Measurements from ENCODE around the gene DOK6. TPM values are rescaled to one million over a fixed set of nuclear protein-coding genes. Genes with fewer than 3 reads are reported as not detected.

The DOK6 gene
- total and polyA plus RNA-seq, 2 of the 13 experiments (the other 11 are each of a cell fraction or from before 2014, with no cell fraction given), result 17.0 to 17.2 TPM

DNA sequence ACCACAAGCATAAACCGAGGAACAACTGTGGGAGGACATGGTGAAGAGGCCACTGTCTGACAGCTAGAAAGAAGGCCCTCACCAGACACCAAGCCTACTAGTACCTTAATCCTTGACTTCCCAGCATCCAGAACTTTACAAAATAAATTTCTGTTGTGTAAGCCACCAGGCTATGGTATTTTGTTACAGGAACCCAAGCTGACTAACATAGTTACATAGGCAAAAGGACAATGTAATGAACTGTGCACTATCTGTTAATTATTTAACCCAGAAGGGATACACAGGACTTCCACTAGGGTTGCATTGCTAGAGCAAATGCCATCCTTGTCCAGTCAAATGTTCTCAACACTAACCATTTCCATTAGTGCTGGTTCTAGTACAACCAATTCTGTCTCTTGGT, 47.7 kb upstream of the DOK6 start (continued):
- TF ChIP-seq, protein P1, sequence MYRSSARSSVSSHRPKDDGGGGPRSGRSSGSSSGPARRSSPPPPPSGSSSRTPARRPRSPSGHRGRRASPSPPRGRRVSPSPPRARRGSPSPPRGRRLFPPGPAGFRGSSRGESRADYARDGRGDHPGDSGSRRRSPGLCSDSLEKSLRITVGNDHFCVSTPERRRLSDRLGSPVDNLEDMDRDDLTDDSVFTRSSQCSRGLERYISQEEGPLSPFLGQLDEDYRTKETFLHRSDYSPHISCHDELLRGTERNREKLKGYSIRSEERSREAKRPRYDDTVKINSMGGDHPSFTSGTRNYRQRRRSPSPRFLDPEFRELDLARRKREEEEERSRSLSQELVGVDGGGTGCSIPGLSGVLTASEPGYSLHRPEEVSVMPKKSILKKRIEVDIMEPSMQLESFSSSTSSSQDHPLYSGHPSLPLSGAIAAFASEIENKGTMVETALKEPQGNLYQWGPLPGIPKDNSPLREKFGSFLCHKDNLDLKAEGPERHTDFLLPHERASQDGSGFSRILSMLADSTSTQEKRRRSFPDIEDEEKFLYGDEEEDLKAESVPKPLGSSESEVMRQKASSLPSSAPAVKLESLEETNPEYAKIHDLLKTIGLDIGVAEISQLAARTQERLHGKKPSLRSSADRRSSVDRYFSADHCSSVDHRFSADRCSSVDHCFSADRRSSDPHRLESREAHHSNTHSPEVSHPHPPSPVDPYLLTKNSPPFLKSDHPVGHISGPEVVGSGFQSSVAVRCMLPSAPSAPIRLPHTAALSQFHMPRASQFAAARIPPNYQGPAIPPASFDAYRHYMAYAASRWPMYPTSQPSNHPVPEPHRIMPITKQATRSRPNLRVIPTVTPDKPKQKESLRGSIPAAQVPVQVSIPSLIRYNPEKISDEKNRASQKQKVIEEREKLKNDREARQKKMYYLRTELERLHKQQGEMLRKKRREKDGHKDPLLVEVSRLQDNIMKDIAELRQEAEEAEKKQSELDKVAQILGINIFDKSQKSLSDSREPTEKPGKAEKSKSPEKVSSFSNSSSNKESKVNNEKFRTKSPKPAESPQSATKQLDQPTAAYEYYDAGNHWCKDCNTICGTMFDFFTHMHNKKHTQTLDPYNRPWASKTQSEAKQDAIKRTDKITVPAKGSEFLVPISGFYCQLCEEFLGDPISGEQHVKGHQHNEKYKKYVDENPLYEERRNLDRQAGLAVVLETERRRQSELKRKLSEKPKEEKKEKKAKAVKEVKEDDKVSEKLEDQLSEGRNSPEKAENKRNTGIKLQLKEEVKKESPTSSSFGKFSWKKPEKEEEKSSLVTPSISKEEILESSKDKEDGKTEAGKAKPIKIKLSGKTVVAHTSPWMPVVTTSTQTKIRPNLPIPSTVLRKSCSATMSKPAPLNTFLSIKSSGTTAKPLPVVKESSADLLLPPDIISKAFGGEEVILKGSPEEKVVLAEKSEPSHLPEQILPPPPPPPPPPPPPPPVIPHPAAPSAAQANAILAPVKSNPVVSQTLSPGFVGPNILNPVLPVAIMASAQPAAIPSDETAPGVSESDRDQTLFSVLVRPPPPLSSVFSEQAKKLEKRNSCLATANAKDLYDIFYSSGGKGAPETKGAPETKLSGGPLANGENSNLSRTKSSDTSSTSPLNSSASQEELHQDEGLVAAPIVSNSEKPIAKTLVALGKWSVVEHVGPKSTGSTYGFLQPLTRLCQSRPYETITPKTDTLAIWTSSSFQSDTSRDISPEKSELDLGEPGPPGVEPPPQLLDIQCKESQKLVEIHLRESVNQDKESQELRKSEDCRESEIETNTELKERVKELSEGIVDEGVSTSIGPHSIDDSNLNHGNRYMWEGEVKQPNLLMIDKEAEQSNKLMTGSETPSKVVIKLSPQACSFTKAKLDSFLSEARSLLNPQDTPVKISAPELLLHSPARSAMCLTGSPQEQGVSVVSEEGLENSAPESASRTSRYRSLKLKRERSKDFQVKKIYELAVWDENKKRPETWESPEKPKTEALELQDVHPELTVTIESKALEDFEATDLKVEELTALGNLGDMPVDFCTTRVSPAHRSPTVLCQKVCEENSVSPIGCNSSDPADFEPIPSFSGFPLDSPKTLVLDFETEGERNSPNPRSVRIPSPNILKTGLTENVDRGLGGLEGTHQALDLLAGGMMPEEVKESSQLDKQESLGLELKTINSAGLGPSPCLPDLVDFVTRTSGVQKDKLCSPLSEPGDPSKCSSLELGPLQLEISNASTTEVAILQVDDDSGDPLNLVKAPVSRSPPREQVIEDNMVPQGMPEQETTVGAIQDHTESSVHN (CRISPR knock-in tag; IDR thresholded peaks at IDR 0.05), result no peak
- peak; percentile 63 for TF ChIP-seq SAP130 (CRISPR knock-in tag; IDR thresholded peaks at IDR 0.05; ENCODE audit: low read depth)
- no peak for TF ChIP-seq TBP (CRISPR knock-in tag; IDR thresholded peaks at IDR 0.05)
- TF ChIP-seq CBX5 (CRISPR knock-in tag; IDR thresholded peaks at IDR 0.05; ENCODE audit: borderline replicate concordance), result no peak
- no peak for TF ChIP-seq ZNF44 (CRISPR knock-in tag; IDR thresholded peaks at IDR 0.05)
- TF ChIP-seq ZNF331 (CRISPR knock-in tag; IDR thresholded peaks at IDR 0.05), result peak; percentile 40; the same call in 1 of the 2 replicates
- TF ChIP-seq KLF6 (CRISPR knock-in tag; IDR thresholded peaks at IDR 0.05), result 0 out of 2 replicates have a peak, but pooled peaks have one; percentile 34
- no peak for TF ChIP-seq ARNT (IDR thresholded peaks at IDR 0.05)
- TF ChIP-seq NR1H2 (CRISPR knock-in tag; IDR thresholded peaks at IDR 0.05; ENCODE audit: borderline replicate concordance, low read depth), result no peak
- no peak for TF ChIP-seq AKAP8 (CRISPR knock-in tag; IDR thresholded peaks at IDR 0.05)
- TF ChIP-seq, protein P2, sequence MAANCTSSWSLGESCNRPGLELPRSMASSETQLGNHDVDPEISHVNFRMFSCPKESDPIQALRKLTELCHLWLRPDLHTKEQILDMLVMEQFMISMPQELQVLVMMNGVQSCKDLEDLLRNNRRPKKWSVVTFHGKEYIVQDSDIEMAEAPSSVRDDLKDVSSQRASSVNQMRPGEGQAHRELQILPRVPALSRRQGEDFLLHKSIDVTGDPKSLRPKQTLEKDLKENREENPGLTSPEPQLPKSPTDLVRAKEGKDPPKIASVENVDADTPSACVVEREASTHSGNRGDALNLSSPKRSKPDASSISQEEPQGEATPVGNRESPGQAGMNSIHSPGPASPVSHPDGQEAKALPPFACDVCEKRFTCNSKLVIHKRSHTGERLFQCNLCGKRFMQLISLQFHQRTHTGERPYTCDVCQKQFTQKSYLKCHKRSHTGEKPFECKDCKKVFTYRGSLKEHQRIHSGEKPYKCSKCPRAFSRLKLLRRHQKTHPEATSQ (CRISPR knock-in tag; IDR thresholded peaks at IDR 0.05; ENCODE audit: borderline replicate concordance), result no peak
- peak; percentile 90; the same call in 1 of the 2 replicates for TF ChIP-seq EHMT2 (IDR thresholded peaks at IDR 0.05; ENCODE audit: borderline replicate concordance, low read depth, low read length)
- TF ChIP-seq, protein P3, sequence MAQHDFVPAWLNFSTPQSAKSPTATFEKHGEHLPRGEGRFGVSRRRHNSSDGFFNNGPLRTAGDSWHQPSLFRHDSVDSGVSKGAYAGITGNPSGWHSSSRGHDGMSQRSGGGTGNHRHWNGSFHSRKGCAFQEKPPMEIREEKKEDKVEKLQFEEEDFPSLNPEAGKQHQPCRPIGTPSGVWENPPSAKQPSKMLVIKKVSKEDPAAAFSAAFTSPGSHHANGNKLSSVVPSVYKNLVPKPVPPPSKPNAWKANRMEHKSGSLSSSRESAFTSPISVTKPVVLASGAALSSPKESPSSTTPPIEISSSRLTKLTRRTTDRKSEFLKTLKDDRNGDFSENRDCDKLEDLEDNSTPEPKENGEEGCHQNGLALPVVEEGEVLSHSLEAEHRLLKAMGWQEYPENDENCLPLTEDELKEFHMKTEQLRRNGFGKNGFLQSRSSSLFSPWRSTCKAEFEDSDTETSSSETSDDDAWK (CRISPR knock-in tag; IDR thresholded peaks at IDR 0.05), result no peak
- peak; percentile 44 for TF ChIP-seq FOSL2 (CRISPR knock-in tag; IDR thresholded peaks at IDR 0.05)
- TF ChIP-seq PAXIP1 (CRISPR knock-in tag; conservative IDR thresholded peaks at IDR 0.05), result peak; percentile 81
- no peak for TF ChIP-seq ZNF674 (CRISPR knock-in tag; IDR thresholded peaks at IDR 0.05; ENCODE audit: low read depth)
- no peak for TF ChIP-seq CBX1 (IDR thresholded peaks at IDR 0.05; ENCODE audit: low read depth)
